OCI-LY3 (cell line): ENCODE data around the gene SYT11.

Source experiments
- EZH2phosphoT487 ChIP-seq: fragments of 200-600 bp; shearing (Covaris generic); IDR thresholded peaks from 2 replicates; pipeline ENCODE4 v1.6.1; 2018; ENCODE audit warnings: antibody characterized with exemption, mixed run types, low read depth
- TF ChIP-seq, protein P1 (sequence below): fragments of 200-600, 300-600 bp; sonication (generic); IDR thresholded peaks from 2 replicates; pipeline ENCODE4 v1.5.1; 2014; ENCODE audit warnings: antibody characterized with exemption, low read length, low read depth

DNA sequence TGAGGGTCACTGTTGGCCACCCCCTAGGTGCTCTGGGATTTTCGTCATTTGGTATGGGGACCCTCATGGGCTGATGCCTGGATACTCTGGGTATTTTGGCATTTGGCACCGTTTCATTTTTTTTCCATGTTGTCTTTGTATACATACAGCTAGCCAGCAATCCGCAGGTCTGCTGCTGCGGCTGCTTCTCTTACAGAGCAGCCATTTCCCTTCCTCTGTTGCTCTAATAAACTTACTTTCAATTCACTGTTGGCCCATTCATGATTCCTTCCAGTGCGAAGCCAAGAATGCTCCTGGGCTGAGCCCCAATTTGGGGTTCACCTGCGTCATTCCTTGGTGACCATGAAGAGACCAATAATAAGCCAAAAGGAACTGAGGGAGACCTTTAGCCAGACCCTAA, 23.8 kb upstream of the SYT11 start:
- TF ChIP-seq, protein P1, sequence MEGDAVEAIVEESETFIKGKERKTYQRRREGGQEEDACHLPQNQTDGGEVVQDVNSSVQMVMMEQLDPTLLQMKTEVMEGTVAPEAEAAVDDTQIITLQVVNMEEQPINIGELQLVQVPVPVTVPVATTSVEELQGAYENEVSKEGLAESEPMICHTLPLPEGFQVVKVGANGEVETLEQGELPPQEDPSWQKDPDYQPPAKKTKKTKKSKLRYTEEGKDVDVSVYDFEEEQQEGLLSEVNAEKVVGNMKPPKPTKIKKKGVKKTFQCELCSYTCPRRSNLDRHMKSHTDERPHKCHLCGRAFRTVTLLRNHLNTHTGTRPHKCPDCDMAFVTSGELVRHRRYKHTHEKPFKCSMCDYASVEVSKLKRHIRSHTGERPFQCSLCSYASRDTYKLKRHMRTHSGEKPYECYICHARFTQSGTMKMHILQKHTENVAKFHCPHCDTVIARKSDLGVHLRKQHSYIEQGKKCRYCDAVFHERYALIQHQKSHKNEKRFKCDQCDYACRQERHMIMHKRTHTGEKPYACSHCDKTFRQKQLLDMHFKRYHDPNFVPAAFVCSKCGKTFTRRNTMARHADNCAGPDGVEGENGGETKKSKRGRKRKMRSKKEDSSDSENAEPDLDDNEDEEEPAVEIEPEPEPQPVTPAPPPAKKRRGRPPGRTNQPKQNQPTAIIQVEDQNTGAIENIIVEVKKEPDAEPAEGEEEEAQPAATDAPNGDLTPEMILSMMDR = no peak
- no peak for TF ChIP-seq EZH2phosphoT487
